HEK293 (cell line): ENCODE results near the gene CFAP45.

Experiments used
- CTCF ChIA-PET: fragments of 350-600 bp; formaldehyde crosslinking; extraction: SDS; loops from one replicate; lab custom pipeline; 2021; ENCODE audit warnings: antibody characterized with exemption; lab: Yijun Ruan, JAX
- POLR2A ChIA-PET: fragments of 300-600 bp; formaldehyde crosslinking; extraction: SDS; loops from one replicate; lab custom pipeline; 2020; ENCODE audit warnings: antibody characterized with exemption, inconsistent platforms; lab: Yijun Ruan, JAX
- H3K27ac ChIP-seq: fragments of 200-500 bp; sonication (Bioruptor generic); 2 replicates; pipeline ENCODE4 v1.5.1; 2014; ENCODE audit warnings: low read depth, low read length, control low read depth, inconsistent platforms; ENCODE audit errors: extremely low read depth
- H3K36me3 ChIP-seq, 2 experiments: fragments of 200-500 bp in 1 of 2; sonication (Bioruptor generic) in 1 of 2; 1 replicate in 1 of 2; 2 replicates in 1 of 2; pipeline ENCODE4 v1.5.1; 2014 to 2017; ENCODE audit warnings: inconsistent platforms in 2 of 2, low read length in 2 of 2; ENCODE audit not compliant: control insufficient read depth in 2 of 2, insufficient read depth in 1 of 2
- H3K4me1 ChIP-seq: fragments of 200-500 bp; sonication (Bioruptor generic); 2 replicates; pipeline ENCODE4 v1.5.1; 2014; ENCODE audit warnings: mild to moderate bottlenecking, low read length, inconsistent platforms; ENCODE audit not compliant: control insufficient read depth, insufficient read depth
- H3K4me3 ChIP-seq: 2 replicates; pipeline ENCODE4 v1.5.1; 2011; ENCODE audit warnings: low read depth, mild to moderate bottlenecking, control low read depth, low read length, moderate library complexity
- H3K9me3 ChIP-seq: fragments of 200-500 bp; sonication (Bioruptor generic); 2 replicates; pipeline ENCODE4 v1.5.1; 2014; ENCODE audit warnings: low read depth, low read length, inconsistent platforms; ENCODE audit not compliant: control insufficient read depth, insufficient read depth
- EGR2 ChIP-seq: fragments of 450-650 bp; formaldehyde crosslinking; IDR thresholded peaks from 2 replicates; pipeline ENCODE4 v1.5.1; 2016; ENCODE audit warnings: low read depth, missing biosample characterization, missing genetic modification characterization
- GLIS1 ChIP-seq: fragments of 450-650 bp; formaldehyde crosslinking; IDR thresholded peaks from 2 replicates; pipeline ENCODE4 v1.5.1; 2016; ENCODE audit warnings: missing biosample characterization, missing genetic modification characterization
- HIC1 ChIP-seq: fragments of 450-650 bp; formaldehyde crosslinking; IDR thresholded peaks from 2 replicates; pipeline ENCODE4 v1.5.1; 2016; ENCODE audit warnings: missing biosample characterization, missing genetic modification characterization
- MZF1 ChIP-seq: fragments of 450-650 bp; formaldehyde crosslinking; IDR thresholded peaks from 2 replicates; pipeline ENCODE4 v1.5.1; 2017; ENCODE audit warnings: missing biosample characterization, missing genetic modification characterization, borderline replicate concordance
- PATZ1 ChIP-seq: fragments of 450-650 bp; formaldehyde crosslinking; IDR thresholded peaks from 2 replicates; pipeline ENCODE4 v1.5.1; 2016; ENCODE audit warnings: missing biosample characterization, missing genetic modification characterization
- PRDM2 ChIP-seq: fragments of 450-650 bp; formaldehyde crosslinking; IDR thresholded peaks from 2 replicates; pipeline ENCODE4 v1.5.1; 2016; ENCODE audit warnings: missing biosample characterization, missing genetic modification characterization, borderline replicate concordance
- PRDM4 ChIP-seq: fragments of 450-650 bp; formaldehyde crosslinking; IDR thresholded peaks from 2 replicates; pipeline ENCODE4 v1.5.1; 2017; ENCODE audit warnings: missing biosample characterization, missing genetic modification characterization
- YY1 ChIP-seq: fragments of 450-650 bp; formaldehyde crosslinking; IDR thresholded peaks from 2 replicates; pipeline ENCODE4 v1.5.1; 2018; ENCODE audit warnings: missing biosample characterization, missing genetic modification characterization
- ZNF133 ChIP-seq: fragments of 450-650 bp; formaldehyde crosslinking; IDR thresholded peaks from 2 replicates; pipeline ENCODE4 v1.5.1; 2016; ENCODE audit warnings: missing biosample characterization, missing genetic modification characterization
- ZNF169 ChIP-seq: fragments of 450-650 bp; formaldehyde crosslinking; IDR thresholded peaks from 2 replicates; pipeline ENCODE4 v1.5.1; 2016; ENCODE audit warnings: missing biosample characterization, missing genetic modification characterization
- ZNF18 ChIP-seq: fragments of 450-650 bp; formaldehyde crosslinking; IDR thresholded peaks from 2 replicates; pipeline ENCODE4 v1.5.1; 2016; ENCODE audit warnings: missing biosample characterization, missing genetic modification characterization
- ZNF2 ChIP-seq: fragments of 450-650 bp; formaldehyde crosslinking; IDR thresholded peaks from 2 replicates; pipeline ENCODE4 v1.5.1; 2016; ENCODE audit warnings: missing biosample characterization, missing genetic modification characterization
- ZNF311 ChIP-seq: fragments of 450-650 bp; formaldehyde crosslinking; IDR thresholded peaks from 2 replicates; pipeline ENCODE4 v1.5.1; 2017; ENCODE audit warnings: missing biosample characterization, missing genetic modification characterization, borderline replicate concordance
- ZNF366 ChIP-seq: fragments of 450-650 bp; formaldehyde crosslinking; conservative IDR thresholded peaks from 2 replicates; pipeline ENCODE4 v1.5.1; 2016; ENCODE audit warnings: missing biosample characterization, missing genetic modification characterization
- ZNF513 ChIP-seq: fragments of 450-650 bp; IDR thresholded peaks from 2 replicates; pipeline ENCODE4 v1.5.1; 2018; ENCODE audit warnings: missing biosample characterization, missing genetic modification characterization
- ZNF544 ChIP-seq: fragments of 450-650 bp; formaldehyde crosslinking; IDR thresholded peaks from 2 replicates; pipeline ENCODE4 v1.5.0; 2017; ENCODE audit warnings: missing biosample characterization, missing genetic modification characterization
- ZNF610 ChIP-seq: fragments of 450-650 bp; formaldehyde crosslinking; IDR thresholded peaks from 2 replicates; pipeline ENCODE4 v1.5.1; 2016; ENCODE audit warnings: missing biosample characterization, missing genetic modification characterization, borderline replicate concordance
- ZNF785 ChIP-seq: fragments of 450-650 bp; formaldehyde crosslinking; IDR thresholded peaks from 2 replicates; pipeline ENCODE4 v1.5.1; 2016; ENCODE audit warnings: missing biosample characterization, missing genetic modification characterization

The CFAP45 gene

GRCh38 chr1:159913451-159914192, 13.7 kb upstream of the CFAP45 start (continued):
- TF ChIP-seq HIC1 (tag by site-specific recombination) (no peak), ZNF366 (tag by site-specific recombination) (0 out of 2 replicates have a peak, but pooled peaks have one; percentile 20), MZF1 (tag by site-specific recombination) (no peak), PRDM4 (no peak), EGR2 (peak; percentile 98), ZNF513 (tag by site-specific recombination) (peak; percentile 41; the same call in 1 of the 2 replicates), ZNF2 (tag by site-specific recombination) (no peak), PATZ1 (tag by site-specific recombination) (peak; percentile 39)

- Histone ChIP-seq H3K4me1 (peaks cover 26% of the 10 kb centered on the region), H3K4me3 (no peak overlapping the region), H3K36me3 (no peaks in the 10 kb centered on the region), H3K9me3 (no peaks in the 10 kb centered on the region), H3K27ac (no peak overlapping the region)
- ChIA-PET CTCF (interaction anchor here (0.6 to 1.5 kb wide), 3 partner anchors 19 to 174 kb away, joined by 3 to 6 read pairs (median 3); no protein-coding TSS in a partner anchor), POLR2A (no interaction called here)
- no peak for TF ChIP-seq ZNF169 (tag by site-specific recombination)
- TF ChIP-seq ZNF785 (tag by site-specific recombination) = no peak
- TF ChIP-seq ZNF18 (tag by site-specific recombination) = no peak
- TF ChIP-seq ZNF544 (tag by site-specific recombination) = no peak
- TF ChIP-seq PRDM2 (tag by site-specific recombination) = no peak
- TF ChIP-seq YY1 (tag by site-specific recombination) = no peak
- TF ChIP-seq ZNF311 = no peak
- no peak for TF ChIP-seq ZNF133
- no peak for TF ChIP-seq GLIS1 (tag by site-specific recombination)
- TF ChIP-seq ZNF610 (tag by site-specific recombination) = no peak
These were observed 11.5 kb upstream of the CFAP45 start for GRCh38 chr1:159911326-159912070.
